Right lobe of liver (tissue), 4 donors: Measurements from ENCODE around the gene PRKCB.

Source experiments
- POLR2A ChIP-seq: fragments of 450-650 bp; IDR thresholded peaks from one replicate; pipeline ENCODE4 v1.6.1; 2017; ENCODE audit warnings: antibody characterized with exemption, mild to moderate bottlenecking
- TF ChIP-seq, protein P1 (sequence below), 4 donors: fragments of 200-600 bp in 3 of 4; fragments of 450-650 bp in 1 of 4; IDR thresholded peaks; one replicate each; pipeline versions ENCODE4 v1.5.1 to v1.8.0; 2016 to 2022; ENCODE audit warnings: antibody characterized with exemption in 4 of 4, mild to moderate bottlenecking in 2 of 4
- donor health status: DM: no; HTN: no; CAD: no.
- donor health status: DM: no; HTN: no; CAD: no.
- donor health status: DM: no; HTN: yes; CAD: no.

DNA sequence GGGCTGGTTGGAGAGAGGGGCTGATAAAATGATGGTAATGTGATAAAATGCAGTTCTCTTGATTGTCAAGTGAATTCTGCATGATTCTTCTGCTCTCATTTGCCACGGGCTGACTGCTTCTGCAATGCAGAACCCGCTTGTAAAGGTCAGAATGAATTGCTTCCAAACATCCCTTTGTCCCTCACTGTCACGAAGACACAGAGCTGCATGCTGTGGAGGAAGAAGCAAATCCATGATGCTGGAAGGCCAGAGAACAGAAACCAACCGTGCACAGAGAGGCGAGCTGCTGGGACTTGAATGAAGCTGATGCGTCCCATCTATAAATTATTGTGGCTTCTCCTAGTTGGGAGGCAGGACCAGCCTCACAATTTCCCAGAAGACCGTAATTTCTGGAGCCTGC is 171.6 kb downstream of the PRKCB start:
- TF ChIP-seq, protein P1, sequence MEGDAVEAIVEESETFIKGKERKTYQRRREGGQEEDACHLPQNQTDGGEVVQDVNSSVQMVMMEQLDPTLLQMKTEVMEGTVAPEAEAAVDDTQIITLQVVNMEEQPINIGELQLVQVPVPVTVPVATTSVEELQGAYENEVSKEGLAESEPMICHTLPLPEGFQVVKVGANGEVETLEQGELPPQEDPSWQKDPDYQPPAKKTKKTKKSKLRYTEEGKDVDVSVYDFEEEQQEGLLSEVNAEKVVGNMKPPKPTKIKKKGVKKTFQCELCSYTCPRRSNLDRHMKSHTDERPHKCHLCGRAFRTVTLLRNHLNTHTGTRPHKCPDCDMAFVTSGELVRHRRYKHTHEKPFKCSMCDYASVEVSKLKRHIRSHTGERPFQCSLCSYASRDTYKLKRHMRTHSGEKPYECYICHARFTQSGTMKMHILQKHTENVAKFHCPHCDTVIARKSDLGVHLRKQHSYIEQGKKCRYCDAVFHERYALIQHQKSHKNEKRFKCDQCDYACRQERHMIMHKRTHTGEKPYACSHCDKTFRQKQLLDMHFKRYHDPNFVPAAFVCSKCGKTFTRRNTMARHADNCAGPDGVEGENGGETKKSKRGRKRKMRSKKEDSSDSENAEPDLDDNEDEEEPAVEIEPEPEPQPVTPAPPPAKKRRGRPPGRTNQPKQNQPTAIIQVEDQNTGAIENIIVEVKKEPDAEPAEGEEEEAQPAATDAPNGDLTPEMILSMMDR (IDR thresholded peaks at IDR 0.05): no peak
- TF ChIP-seq POLR2A: no peak
